Measurements from ENCODE around the gene MED31.
A peak's percentile ranks its signal among the peaks of the same experiment; 100 is the strongest.
"Not testable (repeated sequence)": the region's sequence is repeated elsewhere in the genome, so short reads cannot be mapped to it uniquely, and the experiment has no call there.

MED31 gene

DNA sequence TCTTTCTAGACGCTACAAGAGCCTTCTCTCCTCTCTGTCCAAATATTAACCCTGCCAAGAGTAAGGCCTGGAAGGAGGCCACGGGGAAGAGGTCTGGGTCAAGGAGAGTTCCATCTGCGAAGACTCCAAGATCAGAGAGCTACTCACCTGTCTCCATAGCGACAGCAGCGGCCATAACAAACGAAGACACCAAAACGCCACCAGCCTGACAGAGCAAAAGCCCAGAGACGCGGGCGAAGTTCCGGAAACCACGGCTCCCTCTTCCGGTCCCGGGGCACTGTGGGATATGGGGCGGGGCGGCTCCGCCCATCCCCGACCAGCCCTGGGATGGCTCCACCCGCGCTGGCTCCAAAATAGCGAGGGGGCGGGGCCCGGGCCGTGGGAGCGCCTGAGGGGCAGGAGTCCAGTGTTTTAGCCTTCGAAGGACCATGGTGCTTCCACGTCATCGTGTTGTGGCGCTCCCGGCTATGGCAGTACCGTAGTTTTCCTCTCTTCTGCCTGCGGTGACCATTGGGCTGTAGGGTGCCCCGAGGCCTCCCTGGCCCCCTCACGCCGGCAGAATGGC, at the start of gene MED31, which contains the start of gene C17orf100:
MED31 (minus strand) TSS at position 252 of the 565 bp plus-strand sequence; CDS start at position 175, 77 bp downstream.
C17orf100 (plus strand) TSS at position 409 of the 565 bp plus-strand sequence; CDS start at position 561, 152 bp downstream.
- peak; percentile 62 for DNase-seq (ENCODE audit: low read depth)

DNA sequence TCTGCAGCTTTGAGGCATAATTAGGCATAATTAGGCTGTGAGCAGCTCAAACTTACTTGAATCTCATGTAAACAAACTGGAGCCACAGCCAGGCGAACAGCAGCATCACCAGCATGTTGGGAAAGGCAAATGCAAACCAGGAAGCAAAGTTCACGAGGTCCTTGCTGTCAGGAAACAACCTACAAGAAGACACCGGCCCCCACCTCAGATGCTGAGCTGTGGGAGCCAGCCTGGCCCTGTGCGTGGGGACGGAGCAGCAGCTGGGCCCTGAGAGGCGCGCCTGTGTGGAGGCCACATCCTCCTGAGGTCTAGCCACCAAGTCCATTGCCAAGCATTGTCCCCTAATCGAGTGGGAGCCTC, 49.5 kb upstream of the MED31 start:
- DNase-seq (ENCODE audit: low read depth): no peak

DNA sequence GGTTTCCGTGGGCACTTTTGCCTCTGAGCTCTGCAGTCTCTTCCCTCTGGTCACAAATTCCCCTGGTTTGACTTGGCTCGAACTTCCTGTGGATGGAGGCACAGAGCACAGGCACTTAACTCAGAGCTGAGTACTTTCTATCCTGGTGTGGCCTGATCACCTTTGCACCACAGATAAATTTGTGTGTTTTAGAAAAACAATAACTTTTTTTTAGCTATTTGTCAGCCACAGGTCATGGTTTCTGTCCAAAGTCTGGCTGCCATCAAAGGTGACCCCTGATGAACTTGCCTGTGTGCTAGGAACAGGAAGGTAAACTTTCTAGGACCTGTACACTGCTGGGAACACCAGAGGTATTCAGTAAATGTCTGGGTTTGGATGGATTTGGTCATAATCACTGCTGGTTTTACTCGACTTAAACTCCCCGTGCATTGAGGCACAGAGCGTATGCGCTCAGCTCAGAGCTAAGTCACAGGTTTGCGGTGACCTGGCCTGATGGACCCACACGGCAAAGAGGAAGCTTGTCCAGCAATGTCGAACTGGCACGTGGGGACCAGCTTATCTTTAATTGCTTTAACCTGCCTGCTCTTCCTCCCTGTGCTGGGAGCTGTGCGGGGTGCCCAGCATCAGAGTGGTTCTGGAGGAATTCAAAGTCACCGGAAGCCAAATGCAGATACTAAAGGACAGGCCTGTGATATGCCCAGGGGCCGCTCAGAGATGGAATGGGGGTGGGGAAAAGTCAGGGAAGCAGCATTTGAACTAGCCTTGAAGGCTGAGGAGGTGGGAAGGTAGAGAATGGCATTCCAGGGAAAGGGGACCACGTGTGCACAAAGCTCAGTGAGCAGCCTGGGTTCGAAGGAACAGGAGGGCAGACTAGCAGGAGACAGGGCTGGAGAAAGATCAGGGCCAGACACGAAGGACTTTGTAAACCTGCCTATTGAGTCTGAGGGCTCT, 48.9 kb upstream of the MED31 start:
- DNase-seq (ENCODE audit: low read depth): no peak

DNA sequence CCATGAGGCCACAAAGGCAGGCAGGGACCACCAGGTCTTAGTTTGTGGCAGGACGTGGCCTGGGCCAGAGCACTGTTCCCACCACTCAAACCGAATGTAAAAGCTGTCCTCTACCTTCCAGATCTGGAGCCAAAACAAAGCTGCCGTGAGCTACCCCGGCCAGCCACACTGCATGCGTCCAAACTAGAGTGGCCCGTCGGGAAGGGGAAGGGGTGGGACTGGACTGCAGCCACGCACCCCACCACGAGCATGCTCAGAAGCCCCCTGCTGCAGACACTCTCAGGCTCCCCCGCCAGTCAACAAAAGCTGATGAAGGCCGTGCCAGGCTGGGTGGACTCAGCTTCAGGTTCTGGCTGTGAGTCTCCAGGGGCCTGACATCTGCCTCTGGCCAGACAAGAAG, 46.6 kb upstream of the MED31 start:
- no peak for DNase-seq (ENCODE audit: low read depth)

DNA sequence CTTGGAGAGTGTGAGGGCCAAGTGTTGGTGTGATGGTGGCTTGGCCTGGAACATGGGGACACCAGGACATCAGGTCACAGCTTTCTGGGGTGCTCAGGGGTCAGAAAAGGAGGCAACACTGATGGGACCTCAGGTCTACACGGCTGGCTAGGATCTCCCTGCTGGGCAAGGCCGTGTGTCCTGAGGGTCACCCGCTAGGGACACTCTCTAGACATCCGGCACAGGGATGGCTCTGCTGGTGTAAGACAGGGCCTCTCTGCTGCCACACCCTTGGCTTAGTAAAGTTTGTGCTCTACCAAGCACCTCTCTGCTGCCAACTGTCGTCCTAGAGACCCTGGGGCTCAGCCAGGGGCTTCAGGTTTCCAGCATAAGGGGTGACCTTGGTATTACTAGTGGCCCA, 45.5 kb upstream of the MED31 start:
- no peak for DNase-seq (ENCODE audit: low read depth)

DNA sequence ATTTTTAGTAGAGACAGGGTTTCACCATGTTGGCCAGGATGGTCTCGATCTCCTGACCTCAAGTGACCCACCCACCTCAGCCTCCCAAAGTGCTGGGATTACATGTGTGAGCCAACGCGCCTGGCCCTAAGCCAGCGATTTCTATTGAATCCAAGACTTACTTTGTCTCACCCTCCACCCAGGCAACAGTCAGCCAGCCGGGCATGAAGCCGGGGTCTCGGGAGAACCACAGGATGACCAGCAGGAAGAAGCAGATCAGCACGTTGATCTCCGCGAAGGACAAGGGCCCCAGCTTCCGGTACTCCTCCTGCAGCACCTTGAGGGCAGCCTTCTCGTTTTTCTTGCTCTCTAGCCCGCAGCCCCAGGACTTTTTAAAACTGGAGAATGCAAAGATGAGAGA, 44.2 kb upstream of the MED31 start:
- no peak for DNase-seq (ENCODE audit: low read depth)

DNA sequence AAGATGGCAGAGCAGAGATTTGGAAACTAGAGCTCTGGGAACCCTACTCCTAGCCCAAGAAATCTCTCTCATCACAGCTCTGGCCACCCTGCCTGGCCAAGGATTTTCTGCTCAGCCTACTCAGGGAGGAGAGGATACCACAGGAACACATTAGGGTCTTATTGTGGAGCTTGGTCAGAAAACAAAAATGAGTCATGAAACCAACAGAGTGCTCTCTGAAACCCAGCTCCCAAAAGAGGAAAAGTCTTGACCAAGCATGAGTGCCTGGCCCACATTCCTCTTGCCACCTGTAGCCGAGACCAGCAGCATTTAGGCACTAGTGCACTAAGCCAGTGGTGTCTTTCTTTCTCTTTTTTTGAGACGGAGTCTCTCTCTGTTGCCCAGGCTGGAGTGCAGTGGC, 43.6 kb upstream of the MED31 start:
- no peak for DNase-seq (ENCODE audit: low read depth)

DNA sequence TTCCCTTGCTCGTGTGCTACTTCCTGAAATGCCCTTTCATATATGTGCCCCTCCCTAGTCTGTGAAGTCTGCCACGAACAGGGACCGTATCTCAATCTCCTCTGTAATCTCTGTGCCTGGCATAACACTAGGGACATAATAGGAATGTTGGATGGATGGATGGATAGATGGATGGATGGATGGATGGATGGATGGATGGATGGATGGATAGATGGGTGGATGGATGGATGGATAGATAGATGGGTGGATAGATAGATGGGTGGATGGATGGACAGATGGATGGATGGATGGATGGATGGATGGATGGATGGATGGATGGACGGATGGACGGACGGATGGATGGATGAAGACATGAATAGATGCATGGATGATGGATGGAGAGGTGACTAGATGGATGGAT, 40.6 kb upstream of the MED31 start:
- DNase-seq (ENCODE audit: low read depth): not testable (repeated sequence)

DNA sequence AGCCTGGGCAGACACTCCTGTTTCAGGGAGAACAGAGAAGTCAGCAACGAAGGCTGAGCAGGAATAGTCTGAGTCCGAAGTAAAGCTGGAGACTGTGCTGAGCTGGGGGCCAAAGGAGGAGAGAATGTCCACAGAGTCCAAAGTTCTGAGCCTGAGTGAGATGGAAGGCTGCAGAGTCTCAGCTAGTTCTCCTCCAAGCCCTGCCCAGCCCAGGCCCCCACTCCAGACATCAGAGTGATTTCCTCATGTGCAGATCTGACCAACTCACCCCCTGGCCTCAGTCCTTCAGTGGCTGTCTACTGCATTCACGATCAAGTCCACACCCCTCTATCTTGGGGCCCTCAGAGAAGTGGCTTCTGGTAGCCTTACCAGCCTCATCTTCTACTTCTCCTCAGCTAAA, 40.1 kb upstream of the MED31 start:
- no peak for DNase-seq (ENCODE audit: low read depth)

DNA sequence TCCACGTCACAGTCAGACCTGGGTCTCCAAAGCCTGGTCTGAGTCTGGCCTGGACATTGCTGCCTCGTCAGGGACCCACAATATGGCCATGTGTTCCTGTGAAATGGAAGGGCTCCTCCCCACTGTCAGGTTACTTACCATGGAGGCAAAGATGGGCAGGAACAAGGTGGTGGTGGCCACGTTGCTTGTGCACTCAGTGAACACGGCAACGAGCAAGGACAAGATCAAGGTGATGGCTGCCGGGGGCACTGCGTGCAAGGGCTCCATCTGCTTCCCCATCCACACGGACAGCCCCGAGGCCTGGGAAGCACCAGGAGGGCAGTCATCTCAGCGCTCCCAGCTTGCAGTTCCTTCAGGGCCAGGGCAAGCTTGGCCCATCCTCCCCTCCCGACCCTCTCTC, 39.2 kb upstream of the MED31 start:
- no peak for DNase-seq (ENCODE audit: low read depth)

DNA sequence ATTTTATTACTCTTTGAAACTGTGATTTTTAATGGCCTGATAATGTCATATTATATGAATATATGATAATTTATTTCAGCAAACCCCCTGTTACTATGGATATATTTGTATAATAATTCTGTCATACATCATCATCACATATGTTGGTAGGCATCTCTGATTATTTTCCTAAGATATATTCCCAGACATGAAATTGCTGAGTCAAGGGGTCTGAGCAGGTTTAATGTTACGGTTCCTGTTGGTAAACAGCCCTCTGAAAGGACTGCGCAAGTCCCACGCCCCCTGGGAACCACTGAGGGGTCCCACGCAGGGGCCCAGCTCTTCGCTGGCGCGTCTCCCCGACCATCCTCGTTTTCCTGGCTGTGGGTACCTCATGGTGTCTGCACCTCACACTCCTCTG, 37.5 kb upstream of the MED31 start:
- DNase-seq (ENCODE audit: low read depth): no peak

DNA sequence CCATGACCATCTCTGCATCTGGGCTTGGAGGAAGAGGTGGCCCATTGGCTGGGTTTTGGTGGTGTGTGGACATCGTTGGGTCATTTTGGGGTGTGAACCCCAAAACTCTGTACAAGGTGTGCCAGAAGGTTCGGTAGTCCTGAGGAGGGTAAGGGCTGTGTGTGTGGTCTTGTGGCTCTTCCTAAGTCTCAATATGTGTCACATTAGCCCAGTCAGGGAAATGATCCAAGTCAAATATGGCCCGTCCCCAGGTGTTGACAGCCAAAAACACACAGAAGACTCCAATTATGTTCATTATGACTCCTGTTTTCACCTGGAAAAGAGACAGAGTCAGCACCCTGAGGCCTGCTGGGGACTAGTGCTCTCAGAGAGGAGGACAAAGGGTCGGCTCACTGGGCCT, 34.6 kb upstream of the MED31 start:
- DNase-seq (ENCODE audit: low read depth): no peak

DNA sequence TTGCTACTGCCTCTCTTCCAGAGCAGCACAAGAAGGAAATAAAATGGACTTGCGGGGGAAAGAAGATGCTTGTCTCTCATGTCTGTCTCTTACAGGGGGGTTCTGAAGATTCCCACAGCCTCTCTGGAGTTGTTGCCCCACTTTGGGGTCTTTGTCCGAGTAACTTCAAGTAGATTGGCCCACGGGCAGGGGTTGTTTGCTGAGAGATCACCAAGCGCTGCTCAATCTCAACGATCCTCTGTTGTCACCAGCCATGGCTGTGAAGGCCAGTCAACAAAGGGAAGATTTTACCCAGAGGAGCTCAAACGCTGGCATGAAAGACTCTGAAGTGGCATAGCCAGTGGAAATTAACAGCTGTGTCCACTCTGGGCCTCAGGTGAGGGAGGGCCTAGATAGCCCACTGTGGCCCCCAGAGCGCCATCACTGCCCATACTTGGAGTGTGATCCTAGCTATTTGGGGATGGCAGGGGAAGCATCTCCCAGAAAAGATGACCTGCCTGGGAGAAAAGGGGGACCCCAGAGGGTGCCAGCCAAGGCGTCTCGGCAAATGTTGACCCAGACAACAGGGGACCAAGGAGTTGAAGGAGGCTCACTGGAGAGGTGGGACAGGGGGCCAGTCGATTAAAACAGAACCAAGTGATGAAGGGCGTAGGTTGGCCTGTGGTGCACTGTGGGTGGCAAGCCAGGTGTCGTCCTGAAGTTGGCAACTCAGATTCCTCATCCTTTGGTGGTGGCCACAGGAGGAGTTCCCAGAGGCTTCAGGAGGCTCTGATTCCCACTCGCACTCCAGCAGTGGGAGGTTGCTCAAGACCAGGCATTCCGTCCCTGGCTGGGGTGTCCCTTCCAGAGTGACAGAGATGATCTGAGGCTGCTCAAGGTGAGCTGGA, 33.7 kb upstream of the MED31 start:
- no peak for DNase-seq (ENCODE audit: low read depth)

DNA sequence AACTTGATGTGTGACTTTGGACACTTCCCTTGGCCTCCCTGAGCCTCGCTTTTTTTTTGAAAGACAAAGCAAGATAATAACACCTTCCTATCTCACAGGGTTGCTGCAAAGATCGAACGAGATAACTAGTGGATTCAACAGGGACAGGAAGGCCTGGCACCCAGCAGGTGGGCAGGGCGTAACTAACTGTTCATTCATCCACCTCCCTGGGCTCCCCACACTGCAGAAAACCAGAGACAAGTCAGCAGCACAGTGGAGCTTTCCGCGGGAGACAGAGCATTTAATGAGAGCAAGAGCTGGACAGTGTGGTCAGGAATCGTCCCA, 33.0 kb upstream of the MED31 start:
- DNase-seq (ENCODE audit: low read depth): no peak

DNA sequence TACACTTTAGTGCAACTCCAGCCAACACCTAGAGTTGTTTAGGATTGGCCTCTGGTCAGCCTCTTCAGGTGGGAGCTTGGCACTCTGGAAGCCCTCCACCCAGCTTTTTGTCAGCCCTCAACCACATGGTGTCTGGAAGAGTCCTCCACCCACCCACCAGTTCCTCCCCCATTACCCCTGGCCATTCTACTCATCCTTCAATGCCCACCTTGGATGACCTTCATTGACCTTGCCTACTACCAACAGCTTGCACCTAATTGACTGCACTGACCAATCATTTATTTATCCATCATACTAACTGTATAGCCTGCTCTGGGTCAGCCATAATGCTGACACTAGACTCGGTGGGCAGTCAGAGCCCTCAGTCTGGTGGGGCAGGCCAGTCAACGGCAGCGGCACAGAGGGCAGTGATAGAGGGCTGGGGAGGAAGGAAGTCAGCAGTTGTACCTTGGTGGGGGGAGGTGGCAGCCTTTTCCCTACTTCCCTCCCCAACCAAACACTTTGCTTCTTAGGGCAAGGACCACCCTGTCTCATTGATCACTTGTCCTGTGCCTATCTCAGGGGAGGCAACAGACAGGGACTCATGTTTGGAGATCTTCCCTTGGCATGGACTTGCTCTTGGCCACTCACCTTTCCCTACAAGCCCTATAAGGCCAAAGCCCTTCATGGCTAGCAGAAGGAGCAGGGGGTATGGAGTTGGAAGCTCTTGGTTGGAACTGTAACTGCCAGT, 32.5 kb upstream of the MED31 start:
- no peak for DNase-seq (ENCODE audit: low read depth)

DNA sequence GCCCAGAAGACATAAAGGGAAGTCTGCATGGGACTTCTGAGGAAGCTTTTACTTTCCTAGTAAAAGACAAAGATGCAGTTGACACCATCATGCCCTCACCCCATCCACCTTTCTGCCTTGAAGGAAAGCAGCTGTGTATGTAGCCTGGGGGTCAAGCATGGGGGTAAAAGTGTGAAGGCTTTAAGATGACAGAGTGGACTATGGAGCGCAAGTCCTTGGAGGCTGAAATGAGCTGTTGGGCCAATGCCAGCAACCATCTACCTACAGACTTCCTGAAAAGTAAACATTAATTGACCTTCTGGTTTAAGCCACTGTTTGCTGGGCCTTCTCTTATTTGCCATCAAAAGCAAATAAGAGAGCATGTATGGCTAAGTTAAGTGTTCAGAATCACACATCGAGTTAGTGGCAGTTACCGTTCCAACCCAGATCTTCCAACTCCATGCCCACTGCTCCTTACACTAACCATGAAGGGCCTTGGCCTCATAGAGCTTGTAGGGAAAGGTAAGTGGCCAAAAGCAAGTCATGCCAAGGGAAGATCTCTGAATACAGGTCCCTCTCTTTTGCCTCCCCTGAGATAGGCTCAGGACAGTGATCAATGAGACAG, 31.8 kb upstream of the MED31 start:
- DNase-seq (ENCODE audit: low read depth): no peak

DNA sequence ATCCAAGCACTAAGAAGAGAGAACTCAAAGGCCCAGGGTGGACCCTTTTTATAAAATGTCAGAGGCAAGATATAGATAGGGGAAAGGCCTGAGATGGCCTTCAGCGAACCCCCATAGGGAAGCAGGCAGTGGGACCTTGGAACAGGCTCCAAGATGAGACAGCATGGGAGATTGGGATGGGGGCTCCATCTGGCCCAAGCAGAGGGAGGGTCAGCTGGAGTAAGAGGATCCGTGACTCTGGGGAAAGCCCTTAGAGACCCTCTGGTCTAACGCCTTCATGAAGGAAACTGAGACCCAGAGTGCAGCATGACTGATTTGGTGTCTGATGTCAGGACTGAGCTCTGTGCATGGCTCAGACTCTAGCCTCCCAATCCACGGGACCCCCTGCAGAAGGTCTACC, 30.9 kb upstream of the MED31 start:
- DNase-seq (ENCODE audit: low read depth): no peak

DNA sequence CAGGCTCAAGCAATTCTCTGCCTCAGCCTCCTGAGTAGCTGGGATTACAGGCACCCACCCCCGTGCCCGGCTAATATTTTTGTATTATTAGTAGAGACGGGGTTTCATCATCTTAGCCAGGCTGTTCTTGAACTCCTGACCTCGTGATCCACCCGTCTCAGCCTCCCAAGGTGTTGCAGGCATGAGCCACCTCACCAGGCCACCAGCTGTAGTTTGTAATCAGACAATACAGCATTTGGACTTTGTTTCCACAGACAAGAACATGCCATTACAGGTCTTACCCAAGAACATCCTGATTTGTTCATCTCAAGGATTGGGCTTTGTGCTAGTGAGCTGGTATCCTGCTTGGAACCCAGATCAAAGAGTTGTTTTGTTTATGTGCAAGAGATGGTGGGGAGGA, 30.3 kb upstream of the MED31 start:
- DNase-seq (ENCODE audit: low read depth): no peak

DNA sequence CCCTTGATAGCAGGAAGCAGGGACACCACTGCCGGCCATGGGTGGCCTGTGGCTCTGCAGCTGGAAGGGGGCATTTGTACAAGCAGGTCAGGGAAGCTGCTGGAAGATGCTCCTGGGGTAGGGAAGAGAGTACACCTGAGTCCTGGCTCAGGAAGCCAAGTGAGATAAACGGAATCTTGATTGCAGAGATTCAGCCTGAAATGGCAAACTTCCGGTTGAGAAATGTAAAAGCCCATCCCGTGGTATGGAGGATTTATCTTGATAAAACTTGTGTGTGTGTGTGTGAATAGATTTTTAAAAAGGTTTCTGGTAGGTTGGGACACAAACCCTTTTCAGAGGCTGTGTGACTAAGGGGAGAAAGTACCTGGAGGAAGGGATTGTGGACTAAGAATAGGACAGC, 29.8 kb upstream of the MED31 start:
- no peak for DNase-seq (ENCODE audit: low read depth)

DNA sequence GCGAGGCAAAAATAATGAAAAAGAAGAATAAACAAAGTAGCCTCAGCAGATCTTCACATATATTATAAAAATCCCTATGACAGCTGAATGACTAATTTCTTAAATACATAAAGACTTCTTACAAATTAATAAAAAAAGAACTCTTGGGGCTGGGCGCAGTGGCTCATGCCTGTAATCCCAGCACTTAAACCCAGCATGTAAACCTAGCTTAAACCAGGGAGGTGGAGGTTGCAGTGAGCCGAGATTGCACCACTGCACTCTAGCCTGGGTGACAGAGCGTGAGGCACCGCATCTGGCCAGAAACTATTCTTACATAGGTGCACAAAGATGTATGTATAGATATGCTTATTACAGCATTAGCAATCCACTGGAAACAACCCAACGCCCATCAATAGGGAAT, 27.8 kb upstream of the MED31 start:
- DNase-seq (ENCODE audit: low read depth): no peak

DNA sequence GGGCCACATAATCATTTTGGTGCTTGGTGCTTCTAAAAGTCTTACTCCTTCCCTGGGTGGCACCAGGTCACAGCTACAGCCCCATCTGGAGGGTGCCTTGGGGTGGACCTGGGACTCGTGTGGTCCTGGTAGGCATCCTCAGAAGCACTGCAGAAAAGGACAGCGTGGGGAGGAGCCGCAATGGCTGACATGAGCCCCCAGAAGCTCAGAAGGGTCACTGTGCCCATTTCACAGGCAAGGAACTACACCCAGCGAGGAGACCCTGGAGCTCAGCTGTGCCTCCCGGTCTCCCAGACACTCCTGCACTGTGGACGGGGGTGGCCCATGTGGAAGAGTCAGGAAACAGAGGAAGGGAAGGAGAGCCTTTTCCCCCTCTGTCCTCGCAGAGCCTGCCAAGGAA, 26.5 kb upstream of the MED31 start:
- DNase-seq (ENCODE audit: low read depth): no peak
